DND-41 (cell line): ENCODE measurements around the gene CATSPER4.

ENCODE experiments used
- ATAC-seq: fragments of 200-7000 bp; cut with Tn5 transposase; 3 replicates; pipeline ENCODE4 v1.9.1; 2021; ENCODE audit warnings: low read depth; ENCODE audit not compliant: insufficient read depth
- DNase-seq: peaks from one replicate; pipeline ENCODE4 v3.0.0-alpha.2; 2020
- H2AFZ ChIP-seq: 2 replicates; pipeline ENCODE4 v1.6.0; 2012; ENCODE audit warnings: low read depth, low read length
- H3K27ac ChIP-seq: 2 replicates; pipeline ENCODE4 v1.5.1; 2012; ENCODE audit warnings: low read length, inconsistent platforms
- H3K27me3 ChIP-seq: fragments of 200-600 bp; sonication (generic); 2 replicates; pipeline ENCODE4 v1.6.0; 2012; ENCODE audit warnings: low read length, mild to moderate bottlenecking, inconsistent platforms; ENCODE audit not compliant: insufficient read depth, poor library complexity
- H3K36me3 ChIP-seq: 2 replicates; pipeline ENCODE4 v1.5.1; 2012; ENCODE audit warnings: low read length, inconsistent platforms; ENCODE audit not compliant: insufficient read depth
- H3K4me1 ChIP-seq: 2 replicates; pipeline ENCODE4 v1.5.1; 2012; ENCODE audit warnings: mild to moderate bottlenecking, low read length; ENCODE audit not compliant: insufficient read depth
- H3K4me2 ChIP-seq: 2 replicates; pipeline ENCODE4 v1.6.0; 2012; ENCODE audit warnings: mild to moderate bottlenecking, moderate library complexity, low read length, inconsistent platforms; ENCODE audit not compliant: insufficient read depth
- H3K4me3 ChIP-seq, 2 experiments: fragments of 200-600 bp in 1 of 2; shearing (Covaris generic) in 1 of 2; 2 replicates each; pipeline ENCODE4 v1.5.1; 2012 to 2016; ENCODE audit warnings: inconsistent platforms in 2 of 2, low read length in 2 of 2, mild to moderate bottlenecking in 2 of 2, low read depth in 1 of 2, moderate library complexity in 1 of 2
- H3K79me2 ChIP-seq: 2 replicates; pipeline ENCODE4 v1.6.0; 2012; ENCODE audit warnings: low read length, inconsistent platforms; ENCODE audit not compliant: insufficient read depth
- H3K9ac ChIP-seq: 2 replicates; pipeline ENCODE4 v1.6.0; 2012; ENCODE audit warnings: low read depth, mild to moderate bottlenecking, inconsistent platforms, low read length, moderate library complexity
- H3K9me3 ChIP-seq: 2 replicates; pipeline ENCODE4 v1.5.1; 2012; ENCODE audit warnings: low read length, moderate library complexity, mild to moderate bottlenecking, inconsistent platforms; ENCODE audit not compliant: insufficient read depth, severe bottlenecking
- H4K20me1 ChIP-seq: 2 replicates; pipeline ENCODE4 v1.6.0; 2012; ENCODE audit warnings: low read length; ENCODE audit not compliant: insufficient read depth
- EZH2 ChIP-seq: IDR thresholded peaks from 3 replicates; pipeline ENCODE4 v1.6.1; 2012; ENCODE audit warnings: borderline replicate concordance, low read depth, mild to moderate bottlenecking, moderate library complexity, low read length, inconsistent platforms; ENCODE audit not compliant: severe bottlenecking
- TF ChIP-seq, protein P1 (sequence below): IDR thresholded peaks from 2 replicates; pipeline ENCODE4 v1.5.1; 2012; ENCODE audit warnings: borderline replicate concordance, low read length, moderate library complexity, mild to moderate bottlenecking; ENCODE audit not compliant: poor library complexity, severe bottlenecking; ENCODE audit errors: extremely low read depth

CATSPER4 gene

GRCh38 chr1:26203642-26204318 is 13.4 kb downstream of the CATSPER4 start:
- no peaks in the 10 kb centered on the region for H3K4me1 ChIP-seq
- H3K79me2 ChIP-seq: no peaks in the 10 kb centered on the region
- H2AFZ ChIP-seq: no peak overlapping the region
- no peaks in the 10 kb centered on the region for H3K9me3 ChIP-seq
- no peak overlapping the region for H3K9ac ChIP-seq
- H4K20me1 ChIP-seq: no peaks in the 10 kb centered on the region
- no peak for DNase-seq
- H3K27me3 ChIP-seq: no peaks in the 10 kb centered on the region
- no peak overlapping the region for H3K27ac ChIP-seq
- H3K4me2 ChIP-seq: no peak overlapping the region
- no peak overlapping the region for H3K4me3 ChIP-seq
- no peaks in the 10 kb centered on the region for H3K36me3 ChIP-seq
- TF ChIP-seq EZH2: no peak
- TF ChIP-seq, protein P1, sequence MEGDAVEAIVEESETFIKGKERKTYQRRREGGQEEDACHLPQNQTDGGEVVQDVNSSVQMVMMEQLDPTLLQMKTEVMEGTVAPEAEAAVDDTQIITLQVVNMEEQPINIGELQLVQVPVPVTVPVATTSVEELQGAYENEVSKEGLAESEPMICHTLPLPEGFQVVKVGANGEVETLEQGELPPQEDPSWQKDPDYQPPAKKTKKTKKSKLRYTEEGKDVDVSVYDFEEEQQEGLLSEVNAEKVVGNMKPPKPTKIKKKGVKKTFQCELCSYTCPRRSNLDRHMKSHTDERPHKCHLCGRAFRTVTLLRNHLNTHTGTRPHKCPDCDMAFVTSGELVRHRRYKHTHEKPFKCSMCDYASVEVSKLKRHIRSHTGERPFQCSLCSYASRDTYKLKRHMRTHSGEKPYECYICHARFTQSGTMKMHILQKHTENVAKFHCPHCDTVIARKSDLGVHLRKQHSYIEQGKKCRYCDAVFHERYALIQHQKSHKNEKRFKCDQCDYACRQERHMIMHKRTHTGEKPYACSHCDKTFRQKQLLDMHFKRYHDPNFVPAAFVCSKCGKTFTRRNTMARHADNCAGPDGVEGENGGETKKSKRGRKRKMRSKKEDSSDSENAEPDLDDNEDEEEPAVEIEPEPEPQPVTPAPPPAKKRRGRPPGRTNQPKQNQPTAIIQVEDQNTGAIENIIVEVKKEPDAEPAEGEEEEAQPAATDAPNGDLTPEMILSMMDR: no peak
- ATAC-seq: no peak

- no peak overlapping the region for H3K4me2 ChIP-seq
- H3K27me3 ChIP-seq: peaks cover 10% of the 10 kb centered on the region
- TF ChIP-seq, protein P1: no peak
- TF ChIP-seq EZH2: no peak
- no peak overlapping the region for H3K27ac ChIP-seq
- no peaks in the 10 kb centered on the region for H3K4me1 ChIP-seq
- DNase-seq (no peak), ATAC-seq (no peak)
- no peak overlapping the region for H3K4me3 ChIP-seq
- no peaks in the 10 kb centered on the region for H3K79me2 ChIP-seq
- no peaks in the 10 kb centered on the region for H3K9me3 ChIP-seq
- no peaks in the 10 kb centered on the region for H4K20me1 ChIP-seq
- no peak overlapping the region for H3K9ac ChIP-seq
- no peaks in the 10 kb centered on the region for H3K36me3 ChIP-seq
- no peak overlapping the region for H2AFZ ChIP-seq
Observed at GRCh38 chr1:26210147-26210870, 19.9 kb downstream of the CATSPER4 start.

- H2AFZ ChIP-seq: no peak overlapping the region
- H3K4me2 ChIP-seq: no peak overlapping the region
- DNase-seq (no peak), ATAC-seq (no peak)
- no peak overlapping the region for H3K4me3 ChIP-seq
- TF ChIP-seq EZH2: no peak
- TF ChIP-seq, protein P1: no peak
- H3K79me2 ChIP-seq: no peaks in the 10 kb centered on the region
- H3K4me1 ChIP-seq: no peaks in the 10 kb centered on the region
- H3K36me3 ChIP-seq: no peaks in the 10 kb centered on the region
- no peak overlapping the region for H3K9ac ChIP-seq
- no peaks in the 10 kb centered on the region for H3K9me3 ChIP-seq
- H4K20me1 ChIP-seq: no peaks in the 10 kb centered on the region
- H3K27me3 ChIP-seq: peaks cover 10% of the 10 kb centered on the region
- no peak overlapping the region for H3K27ac ChIP-seq
Observed at GRCh38 chr1:26212726-26213125, 22.3 kb downstream of the CATSPER4 start.
